Activated T-cell treated with anti-CD3 and anti-CD28 coated beads, Interleukin-2, amount 50 U/mL, for 4 hours (primary cell): ENCODE measurements around the gene CPD. TPM values are rescaled to one million over a fixed set of nuclear protein-coding genes. Genes with fewer than 3 reads are reported as not detected.
"Not testable (repeated sequence)": the region's sequence is repeated elsewhere in the genome, so short reads cannot be mapped to it uniquely, and the experiment has no call there.

Source experiments
- ATAC-seq, 2 donors: fragments of 200-7000 bp; cut with Tn5 transposase; one replicate each; pipeline ENCODE4 v1.10.0; 2021
- DNase-seq: peaks from one replicate; pipeline ENCODE4 v3.0.0-alpha.2; 2020
- H3K27me3 Mint-ChIP-seq: one replicate; pipeline ENCODE4 v1.8.0; 2021; ENCODE audit warnings: low read depth, mixed read lengths
- H3K36me3 Mint-ChIP-seq: one replicate; pipeline ENCODE4 v1.8.0; 2022; ENCODE audit warnings: mixed read lengths; ENCODE audit not compliant: insufficient read depth
- H3K4me1 Mint-ChIP-seq: one replicate; pipeline ENCODE4 v1.8.0; 2021; ENCODE audit warnings: low read depth, mixed read lengths
- H3K4me3 Mint-ChIP-seq: one replicate; pipeline ENCODE4 v1.8.0; 2021; ENCODE audit warnings: mild to moderate bottlenecking, moderate library complexity, mixed read lengths
- H3K9me3 Mint-ChIP-seq: one replicate; pipeline ENCODE4 v1.8.0; 2021; ENCODE audit warnings: mixed read lengths
- total RNA-seq, 3 donors: library from RNA; stranded (reverse); gene quantifications; one replicate each; pipeline ENCODE4 v1.2.1, GENCODE V29; 2021

Gene CPD
- total RNA-seq, 3 donors from 2014 or later = 31.1 to 40.2 (median 38.7) TPM

- Mint-ChIP-seq H3K36me3 (peaks cover 34% of the 10 kb centered on the region), H3K27me3 (no peaks in the 10 kb centered on the region), H3K4me1 (peaks cover 10% of the 10 kb centered on the region), H3K9me3 (no peaks in the 10 kb centered on the region), H3K4me3 (no peak overlapping the region)
- DNase-seq (no peak), ATAC-seq (no peak)
These were observed 9.8 kb downstream of the CPD start for GRCh38 chr17:30388321-30389179.

- no peak for DNase-seq
- ATAC-seq = no peak
- Mint-ChIP-seq H3K4me3 (no peak overlapping the region), H3K27me3 (no peaks in the 10 kb centered on the region), H3K36me3 (peaks cover 40% of the 10 kb centered on the region), H3K9me3 (no peaks in the 10 kb centered on the region), H3K4me1 (peaks cover 13% of the 10 kb centered on the region)
These were observed 11.1 kb downstream of the CPD start for GRCh38 chr17:30389756-30390300.

GRCh38 chr17:30391534-30391933 lies 12.8 kb downstream of the CPD start:
- Mint-ChIP-seq H3K9me3 (no peaks in the 10 kb centered on the region), H3K27me3 (no peaks in the 10 kb centered on the region), H3K4me3 (no peak overlapping the region), H3K36me3 (peaks cover 28% of the 10 kb centered on the region), H3K4me1 (peaks cover 18% of the 10 kb centered on the region)
- ATAC-seq (no peak), DNase-seq (no peak)

- DNase-seq = no peak
- Mint-ChIP-seq H3K9me3 (no peaks in the 10 kb centered on the region), H3K36me3 (peaks cover 20% of the 10 kb centered on the region), H3K27me3 (no peaks in the 10 kb centered on the region), H3K4me3 (no peak overlapping the region), H3K4me1 (peaks cover 21% of the 10 kb centered on the region)
- no peak for ATAC-seq
These were observed 14.8 kb downstream of the CPD start for GRCh38 chr17:30393491-30393890.

- peaks cover 20% of the 10 kb centered on the region for H3K36me3 Mint-ChIP-seq
These were observed 15.5 kb downstream of the CPD start for GRCh38 chr17:30393911-30394867.

GRCh38 chr17:30395398-30396022 lies 16.8 kb downstream of the CPD start:
- no peaks in the 10 kb centered on the region for H3K27me3 Mint-ChIP-seq
- H3K9me3 Mint-ChIP-seq = no peaks in the 10 kb centered on the region
- DNase-seq (no peak), ATAC-seq (no peak)
- peaks cover 13% of the 10 kb centered on the region for H3K36me3 Mint-ChIP-seq
- peaks cover 21% of the 10 kb centered on the region for H3K4me1 Mint-ChIP-seq
- H3K4me3 Mint-ChIP-seq = no peak overlapping the region

More at GRCh38 chr17:30393911-30394867, 15.5 kb downstream of the CPD start:
- DNase-seq (no peak), ATAC-seq (no peak)
- Mint-ChIP-seq H3K27me3 (no peaks in the 10 kb centered on the region), H3K4me1 (peaks cover 21% of the 10 kb centered on the region), H3K4me3 (no peak overlapping the region), H3K9me3 (no peaks in the 10 kb centered on the region)

- Mint-ChIP-seq H3K27me3 (no peaks in the 10 kb centered on the region), H3K36me3 (peaks cover 11% of the 10 kb centered on the region), H3K4me3 (no peak overlapping the region), H3K9me3 (no peaks in the 10 kb centered on the region), H3K4me1 (peaks cover 21% of the 10 kb centered on the region)
- ATAC-seq (no peak), DNase-seq (no peak)
These were observed 17.4 kb downstream of the CPD start for GRCh38 chr17:30396129-30396528.

- DNase-seq (no peak), ATAC-seq (no peak)
- Mint-ChIP-seq H3K4me1 (peaks cover 21% of the 10 kb centered on the region), H3K36me3 (peaks cover 14% of the 10 kb centered on the region), H3K4me3 (no peak overlapping the region), H3K27me3 (no peaks in the 10 kb centered on the region), H3K9me3 (no peaks in the 10 kb centered on the region)
These were observed 17.9 kb downstream of the CPD start for GRCh38 chr17:30396612-30397011.

GRCh38 chr17:30398328-30399041 lies 19.8 kb downstream of the CPD start:
- H3K36me3 Mint-ChIP-seq = peaks cover 22% of the 10 kb centered on the region
- H3K9me3 Mint-ChIP-seq = peaks cover 5% of the 10 kb centered on the region
- H3K4me1 Mint-ChIP-seq = peaks cover 20% of the 10 kb centered on the region
- DNase-seq (no peak), ATAC-seq (no peak)
- H3K27me3 Mint-ChIP-seq = no peaks in the 10 kb centered on the region
- H3K4me3 Mint-ChIP-seq = no peak overlapping the region

GRCh38 chr17:30401097-30401496 lies 22.4 kb downstream of the CPD start:
- peaks cover 5% of the 10 kb centered on the region for H3K9me3 Mint-ChIP-seq
- DNase-seq (no peak), ATAC-seq (no peak)
- peaks cover 17% of the 10 kb centered on the region for H3K36me3 Mint-ChIP-seq
- peaks cover 18% of the 10 kb centered on the region for H3K4me1 Mint-ChIP-seq
- no peak overlapping the region for H3K4me3 Mint-ChIP-seq
- H3K27me3 Mint-ChIP-seq = no peaks in the 10 kb centered on the region

GRCh38 chr17:30405161-30405560 lies 26.4 kb downstream of the CPD start:
- ATAC-seq (no peak), DNase-seq (no peak)
- H3K9me3 Mint-ChIP-seq = peaks cover 5% of the 10 kb centered on the region
- peaks cover 27% of the 10 kb centered on the region for H3K36me3 Mint-ChIP-seq
- peaks cover 40% of the 10 kb centered on the region for H3K4me1 Mint-ChIP-seq
- no peak overlapping the region for H3K4me3 Mint-ChIP-seq
- no peaks in the 10 kb centered on the region for H3K27me3 Mint-ChIP-seq

GRCh38 chr17:30410627-30411026 lies 31.9 kb downstream of the CPD start:
- H3K36me3 Mint-ChIP-seq = peaks cover 22% of the 10 kb centered on the region
- H3K27me3 Mint-ChIP-seq, DNase-seq, H3K4me3 Mint-ChIP-seq, H3K9me3 Mint-ChIP-seq, ATAC-seq: not testable (repeated sequence)
- peaks cover 59% of the 10 kb centered on the region for H3K4me1 Mint-ChIP-seq

GRCh38 chr17:30412008-30412496 lies 33.3 kb downstream of the CPD start:
- H3K4me1 Mint-ChIP-seq = peaks cover 58% of the 10 kb centered on the region
- peaks cover 25% of the 10 kb centered on the region for H3K36me3 Mint-ChIP-seq
- not testable (repeated sequence) for H3K27me3 Mint-ChIP-seq

More at GRCh38 chr17:30412008-30412496, 33.3 kb downstream of the CPD start:
- H3K9me3 Mint-ChIP-seq, ATAC-seq, H3K4me3 Mint-ChIP-seq, DNase-seq: not testable (repeated sequence)
